K562 (cell line): Measurements from ENCODE around the gene KCNN4. TPM values are rescaled to one million over a fixed set of nuclear protein-coding genes. Genes with fewer than 3 reads are reported as not detected.

Experiments used
- GABPB1 ChIP-seq: sonication (generic); formaldehyde crosslinking; IDR thresholded peaks from 2 replicates; pipeline ENCODE4 v1.8.0; 2022; ENCODE audit warnings: mild to moderate bottlenecking, missing genetic modification reagents
- HMG20B ChIP-seq: fragments of 250-450 bp; sonication (Bioruptor Pico); IDR thresholded peaks from 2 replicates; pipeline ENCODE4 v1.5.0; 2021; ENCODE audit warnings: mild to moderate bottlenecking
- HOXB6 ChIP-seq: fragments of 250-450 bp; sonication (Bioruptor Pico); IDR thresholded peaks from 2 replicates; pipeline ENCODE4 v1.5.1; 2022; ENCODE audit warnings: mild to moderate bottlenecking, borderline replicate concordance
- SREBF1 ChIP-seq: fragments of 150-350 bp; IDR thresholded peaks from 2 replicates; pipeline ENCODE4 v1.6.1; 2014; ENCODE audit warnings: antibody characterized with exemption, low read depth, low read length, borderline replicate concordance
- TGIF2 ChIP-seq: sonication (generic); formaldehyde crosslinking; IDR thresholded peaks from 2 replicates; pipeline ENCODE4 v1.8.1; 2022; ENCODE audit warnings: mild to moderate bottlenecking, missing genetic modification reagents, moderate library complexity
- ZNF165 ChIP-seq: fragments of 250-450 bp; sonication (Bioruptor Pico); IDR thresholded peaks from 2 replicates; pipeline ENCODE4 v1.4.0; 2020; ENCODE audit warnings: borderline replicate concordance
- polyA plus RNA-seq, 8 experiments: library from polyadenylated mRNA; depleted of rRNA in 4 of 8; stranded (reverse) in 5 of 8; unstranded in 3 of 8; fragments of >200 nt; fragmentation: Nextera tagmentation in 2 of 8; fragmentation: Illumina TruSeq in 1 of 8; extraction: Ambion mirVana in 2 of 8; extraction: Trizol in 1 of 8; gene quantifications; 2 replicates each; pipeline versions ENCODE4 v1.2.1 to v1.2.3, GENCODE V29; 2011 to 2014; ENCODE audit warnings: inconsistent platforms in 1 of 8, missing spikeins in 1 of 8
- total RNA-seq, 7 experiments: library from RNA; depleted of rRNA in 6 of 7; stranded (reverse); fragments of >200 nt in 6 of 7; fragmentation: Illumina TruSeq in 2 of 7; extraction: Trizol in 2 of 7; gene quantifications; 2 replicates each; pipeline versions ENCODE4 v1.2.1 to v1.2.3, GENCODE V29; 2011 to 2021; ENCODE audit warnings: low replicate concordance in 1 of 7
- TF ChIP-seq, protein P1 (sequence below): sonication (generic); formaldehyde crosslinking; IDR thresholded peaks from 2 replicates; pipeline ENCODE4 v1.8.0; 2023; ENCODE audit warnings: missing genetic modification reagents, mild to moderate bottlenecking, borderline replicate concordance
- TF ChIP-seq, protein P2 (sequence below): fragments of 450-650 bp; IDR thresholded peaks from 2 replicates; pipeline ENCODE4 v1.6.1; 2016

Gene KCNN4
- total and polyA plus RNA-seq, 9 of the 15 experiments (the other 6 are each of a cell fraction or from before 2014, with no cell fraction given): 0.53 to 37.7 (median 25.9) TPM

GRCh38 chr19:43719918-43720317, 60.9 kb downstream of the KCNN4 start (continued):
- TF ChIP-seq, protein P1, sequence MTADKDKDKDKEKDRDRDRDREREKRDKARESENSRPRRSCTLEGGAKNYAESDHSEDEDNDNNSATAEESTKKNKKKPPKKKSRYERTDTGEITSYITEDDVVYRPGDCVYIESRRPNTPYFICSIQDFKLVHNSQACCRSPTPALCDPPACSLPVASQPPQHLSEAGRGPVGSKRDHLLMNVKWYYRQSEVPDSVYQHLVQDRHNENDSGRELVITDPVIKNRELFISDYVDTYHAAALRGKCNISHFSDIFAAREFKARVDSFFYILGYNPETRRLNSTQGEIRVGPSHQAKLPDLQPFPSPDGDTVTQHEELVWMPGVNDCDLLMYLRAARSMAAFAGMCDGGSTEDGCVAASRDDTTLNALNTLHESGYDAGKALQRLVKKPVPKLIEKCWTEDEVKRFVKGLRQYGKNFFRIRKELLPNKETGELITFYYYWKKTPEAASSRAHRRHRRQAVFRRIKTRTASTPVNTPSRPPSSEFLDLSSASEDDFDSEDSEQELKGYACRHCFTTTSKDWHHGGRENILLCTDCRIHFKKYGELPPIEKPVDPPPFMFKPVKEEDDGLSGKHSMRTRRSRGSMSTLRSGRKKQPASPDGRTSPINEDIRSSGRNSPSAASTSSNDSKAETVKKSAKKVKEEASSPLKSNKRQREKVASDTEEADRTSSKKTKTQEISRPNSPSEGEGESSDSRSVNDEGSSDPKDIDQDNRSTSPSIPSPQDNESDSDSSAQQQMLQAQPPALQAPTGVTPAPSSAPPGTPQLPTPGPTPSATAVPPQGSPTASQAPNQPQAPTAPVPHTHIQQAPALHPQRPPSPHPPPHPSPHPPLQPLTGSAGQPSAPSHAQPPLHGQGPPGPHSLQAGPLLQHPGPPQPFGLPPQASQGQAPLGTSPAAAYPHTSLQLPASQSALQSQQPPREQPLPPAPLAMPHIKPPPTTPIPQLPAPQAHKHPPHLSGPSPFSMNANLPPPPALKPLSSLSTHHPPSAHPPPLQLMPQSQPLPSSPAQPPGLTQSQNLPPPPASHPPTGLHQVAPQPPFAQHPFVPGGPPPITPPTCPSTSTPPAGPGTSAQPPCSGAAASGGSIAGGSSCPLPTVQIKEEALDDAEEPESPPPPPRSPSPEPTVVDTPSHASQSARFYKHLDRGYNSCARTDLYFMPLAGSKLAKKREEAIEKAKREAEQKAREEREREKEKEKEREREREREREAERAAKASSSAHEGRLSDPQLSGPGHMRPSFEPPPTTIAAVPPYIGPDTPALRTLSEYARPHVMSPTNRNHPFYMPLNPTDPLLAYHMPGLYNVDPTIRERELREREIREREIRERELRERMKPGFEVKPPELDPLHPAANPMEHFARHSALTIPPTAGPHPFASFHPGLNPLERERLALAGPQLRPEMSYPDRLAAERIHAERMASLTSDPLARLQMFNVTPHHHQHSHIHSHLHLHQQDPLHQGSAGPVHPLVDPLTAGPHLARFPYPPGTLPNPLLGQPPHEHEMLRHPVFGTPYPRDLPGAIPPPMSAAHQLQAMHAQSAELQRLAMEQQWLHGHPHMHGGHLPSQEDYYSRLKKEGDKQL (CRISPR knock-in tag): no peak
- no peak for TF ChIP-seq TGIF2
- TF ChIP-seq HOXB6: no peak
- TF ChIP-seq ZNF165 (CRISPR knock-in tag): no peak
- no peak for TF ChIP-seq HMG20B (CRISPR knock-in tag)
- TF ChIP-seq SREBF1: no peak
- TF ChIP-seq, protein P2, sequence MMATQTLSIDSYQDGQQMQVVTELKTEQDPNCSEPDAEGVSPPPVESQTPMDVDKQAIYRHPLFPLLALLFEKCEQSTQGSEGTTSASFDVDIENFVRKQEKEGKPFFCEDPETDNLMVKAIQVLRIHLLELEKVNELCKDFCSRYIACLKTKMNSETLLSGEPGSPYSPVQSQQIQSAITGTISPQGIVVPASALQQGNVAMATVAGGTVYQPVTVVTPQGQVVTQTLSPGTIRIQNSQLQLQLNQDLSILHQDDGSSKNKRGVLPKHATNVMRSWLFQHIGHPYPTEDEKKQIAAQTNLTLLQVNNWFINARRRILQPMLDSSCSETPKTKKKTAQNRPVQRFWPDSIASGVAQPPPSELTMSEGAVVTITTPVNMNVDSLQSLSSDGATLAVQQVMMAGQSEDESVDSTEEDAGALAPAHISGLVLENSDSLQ: no peak
- no peak for TF ChIP-seq GABPB1 (CRISPR knock-in tag)
